Astrocyte (in vitro differentiated cells and primary cell): ENCODE data around the gene ANTXR2.

Experiments
- CTCF ChIP-seq: IDR thresholded peaks from 2 replicates; pipeline ENCODE4 v1.5.1; 2011; ENCODE audit warnings: low read depth, mild to moderate bottlenecking, inconsistent platforms, low read length, moderate library complexity; ENCODE audit not compliant: insufficient read depth
- EZH2 ChIP-seq: IDR thresholded peaks from 2 replicates; pipeline ENCODE4 v1.6.1; 2012; ENCODE audit warnings: mild to moderate bottlenecking, low read length, inconsistent platforms; ENCODE audit not compliant: insufficient read depth

DNA sequence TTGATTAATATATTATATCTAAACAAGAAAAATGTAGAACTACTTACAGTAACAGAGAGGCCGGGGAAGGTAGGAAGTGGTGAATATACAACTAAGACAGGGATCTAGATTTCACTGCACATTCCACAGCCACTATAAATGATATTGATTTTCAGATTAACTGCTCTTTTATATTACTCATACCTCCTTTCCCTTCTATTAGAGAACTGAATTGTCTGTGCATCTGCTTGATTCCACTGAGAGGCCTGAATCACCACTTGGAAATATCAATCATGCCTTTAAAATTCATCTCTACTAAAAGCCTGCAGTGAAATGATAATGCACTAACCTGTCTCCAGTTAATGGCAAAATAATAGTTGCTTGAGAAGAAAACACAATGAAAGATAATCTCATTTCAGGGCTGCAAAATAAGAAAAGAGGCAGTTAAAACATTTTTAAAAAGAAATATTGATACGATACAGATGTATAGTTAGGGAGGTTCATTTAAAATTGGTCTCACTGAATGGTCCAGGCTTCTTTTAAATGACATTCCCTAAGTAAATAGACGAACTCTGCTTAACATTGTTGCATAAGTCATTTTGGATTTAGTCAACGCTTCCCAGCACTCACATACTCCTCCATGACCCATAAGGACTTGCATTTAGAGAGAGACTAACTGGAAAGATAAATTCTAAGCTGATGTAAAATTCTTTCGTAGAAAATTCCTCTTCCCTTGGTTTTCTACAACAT, 3.8 kb downstream of the ANTXR2 start:
- TF ChIP-seq CTCF, result no peak
- no peak for TF ChIP-seq EZH2
